GM18511 (cell line): Measurements from ENCODE around the gene DNAJC21.

ENCODE experiments used
- ATAC-seq: cut with Tn5 transposase; IDR thresholded peaks from one replicate; pipeline ENCODE4 v1.9.1; 2021; ENCODE audit warnings: mild to moderate bottlenecking, moderate library complexity; ENCODE audit not compliant: unreplicated experiment

The DNAJC21 gene

DNA sequence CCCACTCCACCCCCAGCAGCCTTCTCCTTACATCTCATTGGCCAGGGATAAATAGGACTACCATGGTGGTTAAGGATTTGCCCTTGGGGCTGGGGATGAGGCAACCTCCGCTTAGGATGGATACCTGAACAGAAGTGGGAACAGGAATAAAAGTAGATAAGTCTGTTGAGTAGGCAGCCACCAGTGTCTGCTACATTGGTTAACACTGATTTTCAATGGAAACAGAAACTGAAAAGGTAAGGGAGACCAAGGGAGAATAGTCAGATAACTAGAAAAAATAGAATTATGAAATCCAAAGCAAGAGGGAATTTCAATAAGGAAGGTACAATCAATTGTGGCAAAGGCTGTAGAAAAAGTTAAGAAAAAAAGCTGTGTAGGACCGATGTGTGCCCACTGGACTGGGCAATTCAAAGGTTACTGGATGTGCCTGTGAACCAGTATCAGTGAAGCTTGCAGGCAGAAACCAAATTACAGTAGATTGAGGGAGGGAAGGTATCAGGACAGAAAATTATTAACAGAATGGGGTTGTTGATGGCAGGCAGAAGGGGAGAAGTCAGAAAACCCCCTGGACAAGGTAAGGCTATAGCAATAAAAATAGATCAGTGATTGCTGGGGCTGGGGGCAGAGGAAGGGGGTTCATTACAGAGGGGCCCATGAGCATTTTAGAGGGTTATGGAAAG is 48.7 kb downstream of the DNAJC21 start:
- peak; percentile 91 for ATAC-seq

DNA sequence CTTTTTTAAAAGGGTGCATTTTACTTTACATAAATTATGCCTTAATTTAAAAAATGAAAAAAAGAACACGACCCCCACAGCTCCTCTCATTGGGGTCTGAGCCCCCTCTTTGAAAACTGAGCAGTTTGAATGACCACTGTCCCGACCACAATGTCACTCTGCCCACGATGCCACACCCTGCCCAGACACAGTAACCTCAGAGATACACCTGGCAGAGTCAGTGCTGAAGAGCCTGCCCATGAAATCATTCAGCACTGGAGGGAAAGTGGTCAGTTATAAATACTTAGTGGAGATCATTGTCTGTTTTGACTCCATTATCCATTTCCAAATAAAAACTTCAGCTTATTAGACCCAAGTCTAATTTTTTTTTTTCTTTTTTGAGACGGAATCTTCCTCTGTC is 49.3 kb downstream of the DNAJC21 start:
- peak; percentile 60 for ATAC-seq

- no peak for ATAC-seq
Measured at GRCh38 chr5:34982823-34983222, 53.5 kb downstream of the DNAJC21 start.

DNA sequence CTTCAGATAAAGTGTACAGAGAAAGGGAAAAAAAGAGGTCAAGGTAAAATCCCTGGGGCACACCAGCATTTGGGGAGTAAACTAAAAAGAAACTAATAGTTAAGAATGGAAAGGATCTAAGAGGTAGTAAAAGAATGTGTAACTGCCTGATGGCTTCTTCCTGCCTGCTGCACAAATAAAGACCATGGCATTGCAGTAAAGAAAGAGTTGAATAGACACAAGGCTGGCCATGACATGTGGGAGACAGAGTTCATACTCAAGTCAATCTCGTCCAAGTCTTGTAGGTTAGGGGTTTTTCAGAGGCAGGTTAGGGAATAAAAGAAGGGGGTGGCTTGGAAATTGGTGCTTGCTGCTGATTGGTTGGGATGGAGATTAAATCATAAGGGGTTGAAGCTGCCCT is 57.6 kb downstream of the DNAJC21 start:
- ATAC-seq, result no peak

- ATAC-seq, result no peak
Measured at GRCh38 chr5:34991486-34992238, 62.3 kb downstream of the DNAJC21 start.

DNA sequence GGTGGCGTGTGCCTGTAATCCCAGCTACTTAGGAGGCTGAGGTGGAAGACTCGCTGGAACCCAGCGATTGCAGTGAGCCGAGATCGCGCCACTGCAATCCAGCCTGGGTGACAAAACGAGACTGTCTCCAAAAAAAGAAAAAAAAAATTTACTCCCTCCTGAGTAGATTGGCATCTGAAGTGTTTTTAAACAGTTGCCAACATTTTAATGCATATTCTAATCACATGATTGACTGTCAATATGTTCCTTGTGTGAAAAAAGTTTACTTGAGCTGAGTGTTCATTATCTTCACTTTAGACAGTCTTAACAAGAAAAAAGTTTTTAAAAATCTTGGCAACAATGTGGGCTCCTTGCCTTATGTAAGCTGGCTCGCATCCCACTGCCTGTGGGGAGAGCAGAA is 64.6 kb downstream of the DNAJC21 start:
- ATAC-seq, result no peak

DNA sequence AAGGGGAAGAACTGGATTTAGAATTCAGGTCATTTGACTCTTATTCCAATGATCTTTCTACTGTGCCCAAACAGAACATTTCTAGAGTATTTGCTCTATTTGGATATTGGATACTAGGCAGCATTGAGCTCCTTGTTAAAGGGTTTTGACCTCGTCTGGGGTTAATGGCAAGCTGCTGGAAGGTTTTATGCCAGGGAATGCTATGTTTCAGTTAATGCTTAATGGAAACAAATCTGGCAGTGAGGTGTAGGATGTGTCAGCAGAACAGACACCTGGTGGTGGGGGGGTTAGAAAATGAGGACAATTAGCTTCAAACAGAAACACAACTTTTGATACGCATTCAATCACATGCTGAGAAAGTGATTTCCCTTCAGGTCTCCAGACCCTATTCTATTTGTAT is 66.9 kb downstream of the DNAJC21 start:
- ATAC-seq, result no peak

DNA sequence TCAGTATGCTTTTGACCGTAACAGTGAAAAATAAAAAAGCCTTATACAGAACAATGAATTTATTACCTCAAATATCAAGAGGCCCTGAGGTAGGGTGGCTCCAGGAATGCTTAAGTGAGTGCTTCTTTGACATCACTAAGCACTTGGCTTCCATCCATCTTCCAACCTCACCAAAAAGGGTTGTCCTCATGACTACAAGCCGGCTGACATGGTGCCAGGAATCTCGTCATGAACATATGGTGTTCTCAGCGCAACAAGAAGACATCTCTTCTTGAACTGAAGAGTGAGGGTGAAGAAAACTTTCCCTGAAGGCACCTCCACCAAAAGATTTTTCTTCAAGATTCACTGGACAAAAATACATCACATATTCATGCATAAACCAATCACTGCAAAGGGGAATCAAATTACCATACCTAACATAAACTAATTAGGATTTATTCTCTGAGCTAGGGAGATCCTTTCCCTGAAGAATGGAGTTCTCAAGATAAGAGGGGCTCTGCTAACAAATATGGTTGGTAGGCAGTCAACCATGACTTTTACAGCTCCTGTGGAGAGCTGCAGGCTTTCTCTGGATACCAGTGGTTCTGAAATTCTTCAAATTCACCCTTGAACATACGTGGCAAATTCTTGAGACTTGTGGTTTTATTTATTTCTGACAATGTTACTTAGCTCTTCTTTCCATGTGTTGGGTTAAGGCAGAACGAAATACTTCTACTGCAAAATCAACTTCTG is 68.9 kb downstream of the DNAJC21 start:
- ATAC-seq, result no peak

- no peak for ATAC-seq
Measured at GRCh38 chr5:35001842-35002241, 72.5 kb downstream of the DNAJC21 start.

DNA sequence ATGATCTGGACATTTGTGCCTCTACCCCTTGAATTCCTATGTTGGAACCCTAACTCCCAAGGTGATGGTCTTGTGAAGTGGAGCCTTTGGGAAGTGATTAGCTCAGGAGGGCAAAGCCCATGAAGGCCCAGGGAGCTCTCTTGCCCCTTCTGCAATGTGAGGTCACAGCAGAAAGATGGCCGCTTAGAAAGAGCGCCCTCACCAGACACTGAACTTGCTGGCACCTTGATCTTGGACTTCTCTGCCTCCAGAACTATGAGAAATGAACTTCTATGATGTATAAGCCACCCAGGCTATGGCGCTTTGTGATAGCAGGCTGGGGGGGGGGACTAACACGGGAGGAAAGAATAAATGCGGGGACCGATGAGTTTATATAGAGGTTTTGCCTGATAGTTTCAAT is 73.1 kb downstream of the DNAJC21 start:
- ATAC-seq, result no peak

GRCh38 chr5:35003018-35003957 is 73.9 kb downstream of the DNAJC21 start:
- ATAC-seq, result peak; percentile 84

DNA sequence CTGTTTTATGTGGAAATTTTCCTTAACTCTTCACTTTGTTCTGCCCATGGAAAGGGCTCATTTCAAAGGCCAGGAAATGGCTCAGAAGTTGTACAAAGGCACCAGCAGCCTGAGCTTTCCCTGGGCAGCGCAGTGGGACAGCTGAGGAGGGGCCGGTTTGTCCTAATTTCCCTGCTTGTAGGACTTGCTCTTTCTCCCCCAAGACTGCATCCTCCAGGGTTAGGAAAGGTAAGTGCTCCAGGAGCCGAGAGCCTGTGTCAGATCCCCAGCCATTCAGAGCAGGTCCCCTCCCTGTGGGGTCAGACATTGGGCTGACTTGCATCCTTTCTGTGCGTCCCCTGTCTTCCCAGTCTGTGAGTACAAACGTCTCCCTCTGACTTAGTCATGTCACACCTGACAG is 74.8 kb downstream of the DNAJC21 start:
- ATAC-seq, result no peak

GRCh38 chr5:35004771-35005170 is 75.4 kb downstream of the DNAJC21 start:
- ATAC-seq, result no peak
